HG03457 (cell line): ENCODE results near the gene MYT1.
"Not testable (repeated sequence)": the region's sequence is repeated elsewhere in the genome, so short reads cannot be mapped to it uniquely, and the experiment has no call there.

Experiments
- ATAC-seq: cut with Tn5 transposase; IDR thresholded peaks from one replicate; pipeline ENCODE4 v1.9.1; 2021; ENCODE audit warnings: moderate number of reproducible peaks; ENCODE audit not compliant: unreplicated experiment

MYT1 gene

GRCh38 chr20:64261138-64261537, 96.9 kb downstream of the MYT1 start:
- no peak for ATAC-seq

GRCh38 chr20:64264091-64264490, 99.8 kb downstream of the MYT1 start:
- no peak for ATAC-seq

- no peak for ATAC-seq
Observed at GRCh38 chr20:64265201-64265600, 100.9 kb downstream of the MYT1 start.

GRCh38 chr20:64266988-64267387, 102.7 kb downstream of the MYT1 start:
- ATAC-seq, result no peak

GRCh38 chr20:64268174-64268573, 103.9 kb downstream of the MYT1 start:
- no peak for ATAC-seq

- no peak for ATAC-seq
Observed at GRCh38 chr20:64269604-64270411, 105.6 kb downstream of the MYT1 start.

- ATAC-seq, result no peak
Observed at GRCh38 chr20:64271636-64272035, 107.4 kb downstream of the MYT1 start.

GRCh38 chr20:64273109-64273508, 108.9 kb downstream of the MYT1 start:
- ATAC-seq, result no peak

GRCh38 chr20:64276817-64277216, 112.6 kb downstream of the MYT1 start:
- no peak for ATAC-seq

GRCh38 chr20:64277571-64278316, 113.5 kb downstream of the MYT1 start:
- no peak for ATAC-seq

GRCh38 chr20:64278317-64278681, 114.0 kb downstream of the MYT1 start:
- no peak for ATAC-seq

- ATAC-seq, result no peak
Observed at GRCh38 chr20:64279826-64280459, 115.7 kb downstream of the MYT1 start.

GRCh38 chr20:64280460-64280843, 116.2 kb downstream of the MYT1 start:
- ATAC-seq, result no peak

GRCh38 chr20:64283646-64284045, 119.4 kb downstream of the MYT1 start:
- ATAC-seq, result no peak

- peak; percentile 88 for ATAC-seq
Observed at GRCh38 chr20:64285579-64286446, 121.6 kb downstream of the MYT1 start.

- not testable (repeated sequence) for ATAC-seq
Observed at GRCh38 chr20:64286447-64287263, 122.4 kb downstream of the MYT1 start.

- ATAC-seq, result not testable (repeated sequence)
Observed at GRCh38 chr20:64287264-64287590, 123.0 kb downstream of the MYT1 start.
